ENCODE data around the gene SLC25A10.
"Not testable (repeated sequence)": the region's sequence is repeated elsewhere in the genome, so short reads cannot be mapped to it uniquely, and the experiment has no call there.

The SLC25A10 gene

GRCh38 chr17:81711814-81712467, at the start of gene SLC25A10:
Gene SLC25A10 (plus strand): TSS chr17:81712284. CDS start chr17:81712427, 143 bp downstream.
- Histone ChIP-seq H3K9me3 (ENCODE audit: insufficient read depth, low read depth, low read length) (no peaks in the 10 kb centered on the region), H3K27me3 (ENCODE audit: insufficient read depth, low read length) (peaks cover 14% of the 10 kb centered on the region; the same call in 1 of the 2 replicates), H3K4me3 (ENCODE audit: low read length) (peak within 1 kb of the TSS; percentile 73), H3K36me3 (ENCODE audit: insufficient read depth, low read depth, low read length) (peaks cover 9% of the 10 kb centered on the region), H3K9ac (ENCODE audit: low read depth, low read length) (peak within 1 kb of the TSS; percentile 66), H3K4me1 (ENCODE audit: insufficient read depth, low read length) (peaks cover 15% of the 10 kb centered on the region; the same call in 1 of the 2 replicates), H3K27ac (ENCODE audit: low read length) (no peak within 1 kb of the TSS)

- H3K9me3 ChIP-seq (ENCODE audit: insufficient read depth, low read depth, low read length): no peaks in the 10 kb centered on the region
- H3K4me1 ChIP-seq (ENCODE audit: insufficient read depth, low read length): no peaks in the 10 kb centered on the region
- no peaks in the 10 kb centered on the region for H3K27me3 ChIP-seq (ENCODE audit: insufficient read depth, low read length)
- no peak overlapping the region for H3K27ac ChIP-seq (ENCODE audit: low read length)
- H3K9ac ChIP-seq (ENCODE audit: low read depth, low read length): no peak overlapping the region
- no peak overlapping the region for H3K4me3 ChIP-seq (ENCODE audit: low read length)
- H3K36me3 ChIP-seq (ENCODE audit: insufficient read depth, low read depth, low read length): peaks cover 16% of the 10 kb centered on the region
Measured at GRCh38 chr17:81664051-81664470, 48.0 kb upstream of the SLC25A10 start.

DNA sequence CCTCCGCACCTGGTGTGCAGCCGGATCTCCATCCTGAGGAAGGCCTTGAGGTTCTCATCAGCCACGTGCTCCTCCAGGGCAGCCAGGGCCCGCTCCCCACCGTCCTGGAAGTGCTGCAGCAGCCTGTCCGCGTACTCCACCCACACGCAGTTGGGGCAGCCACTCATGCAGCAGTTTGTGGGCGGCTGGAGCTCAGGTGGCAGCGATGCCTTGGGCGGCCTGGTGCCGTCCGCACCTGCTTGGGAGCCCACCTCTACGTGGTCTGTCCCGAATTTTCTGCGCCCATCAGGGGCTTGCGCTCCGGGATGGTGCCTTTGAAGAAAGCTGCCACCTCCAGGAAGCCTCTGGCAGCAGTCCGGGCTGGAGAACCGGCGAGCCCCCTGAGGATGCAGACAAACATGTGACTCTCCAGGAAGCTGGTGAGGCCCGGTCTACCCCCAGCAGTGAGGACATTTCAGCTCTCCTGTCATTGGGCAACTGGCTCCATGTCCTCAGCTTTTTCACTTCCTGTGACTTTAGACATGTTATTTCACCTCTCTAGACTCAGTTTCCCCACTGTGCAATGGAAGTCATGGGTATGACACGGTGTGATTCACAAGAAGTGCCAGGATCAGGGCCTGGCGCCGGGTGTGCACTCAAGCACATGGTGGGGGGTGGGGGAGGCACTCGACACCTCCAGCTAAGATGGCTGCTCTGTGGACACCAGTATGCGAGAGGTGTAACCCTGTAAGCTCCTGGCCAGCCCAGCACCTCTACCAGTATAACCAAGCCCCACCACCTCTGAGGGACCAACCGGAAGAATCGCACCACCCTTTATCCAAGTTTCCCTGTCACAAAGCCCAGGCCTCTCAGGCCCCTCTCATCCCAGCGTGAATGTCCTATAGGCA, 46.6 kb upstream of the SLC25A10 start:
- Histone ChIP-seq H3K9me3 (ENCODE audit: insufficient read depth, low read depth, low read length) (no peaks in the 10 kb centered on the region), H3K27ac (ENCODE audit: low read length) (peak overlapping the region; percentile 30), H3K4me3 (ENCODE audit: low read length) (peak overlapping the region; percentile 96), H3K4me1 (ENCODE audit: insufficient read depth, low read length) (no peaks in the 10 kb centered on the region), H3K27me3 (ENCODE audit: insufficient read depth, low read length) (no peaks in the 10 kb centered on the region), H3K9ac (ENCODE audit: low read depth, low read length) (peak overlapping the region; percentile 93), H3K36me3 (ENCODE audit: insufficient read depth, low read depth, low read length) (peaks cover 30% of the 10 kb centered on the region)

DNA sequence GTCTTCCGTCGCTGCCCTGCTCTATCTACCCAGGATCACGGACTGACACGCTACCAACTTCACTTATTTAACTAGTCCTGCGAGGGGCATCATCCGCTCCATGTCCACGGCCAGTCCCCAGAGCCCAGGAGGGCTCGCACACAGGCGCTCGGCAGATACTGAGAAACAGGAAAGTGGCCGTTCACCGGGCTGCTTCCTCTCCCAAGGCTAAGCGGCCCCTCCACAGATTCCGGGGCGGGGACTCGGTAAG, 46.1 kb upstream of the SLC25A10 start:
- peak overlapping the region; percentile 30 for H3K27ac ChIP-seq (ENCODE audit: low read length)
- no peaks in the 10 kb centered on the region for H3K4me1 ChIP-seq (ENCODE audit: insufficient read depth, low read length)
- peak overlapping the region; percentile 93 for H3K9ac ChIP-seq (ENCODE audit: low read depth, low read length)
- no peaks in the 10 kb centered on the region for H3K9me3 ChIP-seq (ENCODE audit: insufficient read depth, low read depth, low read length)
- peak overlapping the region; percentile 96 for H3K4me3 ChIP-seq (ENCODE audit: low read length)
- peaks cover 36% of the 10 kb centered on the region for H3K36me3 ChIP-seq (ENCODE audit: insufficient read depth, low read depth, low read length)
- H3K27me3 ChIP-seq (ENCODE audit: insufficient read depth, low read length): no peaks in the 10 kb centered on the region

DNA sequence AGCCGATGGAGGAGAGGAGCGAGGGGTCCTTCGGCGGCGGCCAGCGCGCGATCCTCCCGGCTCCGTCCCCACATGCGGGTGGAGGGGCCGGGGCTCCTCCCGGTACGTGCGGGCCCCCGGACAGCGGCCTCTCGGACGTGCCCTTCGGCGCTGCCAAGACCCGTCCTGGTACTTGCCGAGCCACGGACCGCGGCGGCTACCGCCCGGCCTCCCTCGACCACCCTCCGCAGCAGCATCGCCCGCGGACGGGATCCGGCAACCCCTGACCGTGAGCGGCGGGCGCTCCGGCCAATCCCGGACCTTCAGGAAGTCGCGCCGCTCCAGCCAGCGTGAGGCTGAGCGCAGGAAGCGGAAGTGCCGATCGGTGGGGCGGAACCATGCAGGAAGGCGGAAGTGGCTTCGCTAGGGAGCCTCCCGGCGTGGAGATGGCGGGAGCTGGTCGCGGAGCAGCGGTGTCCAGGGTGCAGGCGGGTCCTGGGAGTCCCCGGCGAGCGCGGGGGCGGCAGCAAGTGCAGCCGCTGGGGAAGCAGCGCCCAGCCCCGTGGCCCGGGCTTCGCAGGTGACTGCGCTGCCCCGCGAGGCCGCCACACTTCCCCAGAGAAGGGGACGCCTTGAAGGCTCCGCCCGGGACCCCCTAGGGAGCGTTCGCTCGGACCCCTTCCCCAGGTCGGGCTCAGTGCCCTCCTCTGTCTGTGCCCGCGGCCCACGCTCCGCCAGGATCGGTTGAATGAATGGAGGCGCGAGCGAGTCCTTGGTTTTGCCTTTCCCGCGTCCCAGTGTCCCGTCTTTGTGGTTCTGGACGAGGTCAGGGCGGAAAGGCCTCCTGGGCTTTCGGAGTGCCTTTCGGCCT, 45.5 kb upstream of the SLC25A10 start, which contains the start of the genes CCDC137 and OXLD1:
TSS of gene CCDC137 (plus strand) at position 396 of the 850 bp plus-strand sequence. CDS start at position 426, 30 bp downstream.
TSS of gene OXLD1 (minus strand) at position 264 of the 850 bp plus-strand sequence. CDS start at position 236, 28 bp downstream.
- H3K4me3 ChIP-seq (ENCODE audit: low read length): peak within 1 kb of the TSS; percentile 96
- peak within 1 kb of the TSS; percentile 93 for H3K9ac ChIP-seq (ENCODE audit: low read depth, low read length)
- no peaks in the 10 kb centered on the region for H3K4me1 ChIP-seq (ENCODE audit: insufficient read depth, low read length)
- H3K27me3 ChIP-seq (ENCODE audit: insufficient read depth, low read length): no peaks in the 10 kb centered on the region
- H3K9me3 ChIP-seq (ENCODE audit: insufficient read depth, low read depth, low read length): no peaks in the 10 kb centered on the region
- H3K36me3 ChIP-seq (ENCODE audit: insufficient read depth, low read depth, low read length): peaks cover 41% of the 10 kb centered on the region
- H3K27ac ChIP-seq (ENCODE audit: low read length): peak within 1 kb of the TSS; percentile 88

DNA sequence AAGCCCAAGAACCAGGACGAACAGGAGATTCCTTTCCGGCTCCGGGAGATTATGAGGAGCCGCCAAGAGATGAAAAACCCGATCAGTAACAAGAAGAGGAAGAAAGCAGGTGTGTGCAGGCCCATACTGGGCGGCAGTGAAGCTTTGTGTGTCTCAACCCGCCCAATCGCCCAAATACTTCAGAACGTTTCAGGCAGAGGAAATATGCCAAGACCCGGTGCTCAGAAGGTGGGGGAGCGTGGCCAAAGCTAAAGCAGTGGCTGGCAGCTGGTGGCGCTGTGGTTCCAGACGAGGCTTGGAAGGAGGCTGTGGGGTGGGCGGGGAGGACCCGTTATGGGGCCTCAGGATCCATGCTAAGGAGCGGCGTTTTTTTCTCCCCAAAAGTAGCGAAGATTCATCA, 44.3 kb upstream of the SLC25A10 start:
- H3K9me3 ChIP-seq (ENCODE audit: insufficient read depth, low read depth, low read length): no peaks in the 10 kb centered on the region
- peak overlapping the region; percentile 96 for H3K4me3 ChIP-seq (ENCODE audit: low read length)
- no peaks in the 10 kb centered on the region for H3K27me3 ChIP-seq (ENCODE audit: insufficient read depth, low read length)
- no peak overlapping the region for H3K27ac ChIP-seq (ENCODE audit: low read length)
- H3K9ac ChIP-seq (ENCODE audit: low read depth, low read length): no peak overlapping the region
- peaks cover 53% of the 10 kb centered on the region for H3K36me3 ChIP-seq (ENCODE audit: insufficient read depth, low read depth, low read length)
- H3K4me1 ChIP-seq (ENCODE audit: insufficient read depth, low read length): no peaks in the 10 kb centered on the region

DNA sequence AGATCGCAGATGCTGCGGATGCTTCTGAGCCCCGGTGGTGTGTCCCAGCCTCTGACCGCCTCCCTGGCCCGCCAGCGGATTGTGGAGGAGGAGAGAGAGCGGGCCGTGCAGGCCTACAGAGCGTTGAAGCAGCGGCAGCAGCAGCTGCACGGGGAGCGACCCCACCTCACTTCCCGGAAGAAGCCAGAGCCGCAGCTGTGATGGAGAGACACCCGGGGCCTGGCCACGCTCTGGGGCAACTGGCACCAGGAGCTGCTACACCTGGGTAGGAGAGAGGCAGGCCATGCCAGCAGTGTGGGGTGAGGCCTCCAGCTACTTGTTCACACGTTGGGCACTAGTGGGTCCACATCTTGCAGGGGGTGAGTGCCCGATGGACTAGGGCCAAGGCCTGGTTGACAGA, 39.6 kb upstream of the SLC25A10 start:
- Histone ChIP-seq H3K4me1 (ENCODE audit: insufficient read depth, low read length) (no peaks in the 10 kb centered on the region), H3K4me3 (ENCODE audit: low read length) (no peak overlapping the region), H3K36me3 (ENCODE audit: insufficient read depth, low read depth, low read length) (peaks cover 72% of the 10 kb centered on the region), H3K9ac (ENCODE audit: low read depth, low read length) (no peak overlapping the region), H3K27ac (ENCODE audit: low read length) (no peak overlapping the region), H3K9me3 (ENCODE audit: insufficient read depth, low read depth, low read length) (no peaks in the 10 kb centered on the region), H3K27me3 (ENCODE audit: insufficient read depth, low read length) (no peaks in the 10 kb centered on the region)

GRCh38 chr17:81672954-81673353, 39.1 kb upstream of the SLC25A10 start:
- Histone ChIP-seq H3K4me3 (ENCODE audit: low read length) (no peak overlapping the region), H3K27ac (ENCODE audit: low read length) (no peak overlapping the region), H3K36me3 (ENCODE audit: insufficient read depth, low read depth, low read length) (peaks cover 71% of the 10 kb centered on the region), H3K9me3 (ENCODE audit: insufficient read depth, low read depth, low read length) (no peaks in the 10 kb centered on the region), H3K4me1 (ENCODE audit: insufficient read depth, low read length) (no peaks in the 10 kb centered on the region), H3K9ac (ENCODE audit: low read depth, low read length) (no peak overlapping the region), H3K27me3 (ENCODE audit: insufficient read depth, low read length) (no peaks in the 10 kb centered on the region)

- Histone ChIP-seq H3K27me3 (ENCODE audit: insufficient read depth, low read length) (no peaks in the 10 kb centered on the region), H3K9me3 (ENCODE audit: insufficient read depth, low read depth, low read length) (no peaks in the 10 kb centered on the region), H3K9ac (ENCODE audit: low read depth, low read length) (no peak overlapping the region), H3K4me1 (ENCODE audit: insufficient read depth, low read length) (no peaks in the 10 kb centered on the region), H3K36me3 (ENCODE audit: insufficient read depth, low read depth, low read length) (peaks cover 64% of the 10 kb centered on the region), H3K27ac (ENCODE audit: low read length) (no peak overlapping the region), H3K4me3 (ENCODE audit: low read length) (no peak overlapping the region)
Measured at GRCh38 chr17:81673561-81674258, 38.4 kb upstream of the SLC25A10 start.

- H3K4me1 ChIP-seq (ENCODE audit: insufficient read depth, low read length); H3K9me3 ChIP-seq (ENCODE audit: insufficient read depth, low read depth, low read length); H3K4me3 ChIP-seq (ENCODE audit: low read length); H3K9ac ChIP-seq (ENCODE audit: low read depth, low read length); H3K27ac ChIP-seq (ENCODE audit: low read length); H3K27me3 ChIP-seq (ENCODE audit: insufficient read depth, low read length): not testable (repeated sequence)
- H3K36me3 ChIP-seq (ENCODE audit: insufficient read depth, low read depth, low read length): peaks cover 44% of the 10 kb centered on the region
Measured at GRCh38 chr17:81675515-81676221, 36.4 kb upstream of the SLC25A10 start.
